Prostate gland (tissue), 2 donors: ENCODE measurements around the gene TSEN2. TPM values are rescaled to one million over a fixed set of nuclear protein-coding genes. Genes with fewer than 3 reads are reported as not detected.

Experiments
- DNase-seq: peaks from one replicate; pipeline ENCODE4 v3.0.0-alpha.2; 2019; ENCODE audit warnings: low spot score
- H3K27ac ChIP-seq, 2 donors: fragments of 200-600 bp; sonication (generic); 2 replicates each; pipeline ENCODE4 v1.5.1; 2017 to 2019
- H3K27me3 ChIP-seq: fragments of 200-600 bp; sonication (generic); replicated peaks from 2 replicates; pipeline ENCODE4 v1.5.1; 2019; ENCODE audit not compliant: insufficient read depth
- H3K36me3 ChIP-seq, 2 donors: fragments of 200-600 bp; sonication (generic); 1 replicate in 1 of 2; 2 replicates in 1 of 2; pipeline versions ENCODE4 v1.5.1 to v1.8.1; 2017 to 2019
- H3K4me1 ChIP-seq: fragments of 200-600 bp; sonication (generic); replicated peaks from 2 replicates; pipeline ENCODE4 v1.5.1; 2019
- H3K4me3 ChIP-seq, 2 donors: fragments of 200-600 bp; sonication (generic); 2 replicates each; pipeline ENCODE4 v1.5.1; 2017 to 2019
- H3K9me3 ChIP-seq: fragments of 200-600 bp; sonication (generic); 2 replicates; pipeline ENCODE4 v1.5.1; 2017
- POLR2A ChIP-seq: fragments of 450-650 bp; IDR thresholded peaks from one replicate; pipeline ENCODE4 v1.6.1; 2016; ENCODE audit warnings: antibody characterized with exemption, mild to moderate bottlenecking
- POLR2AphosphoS5 ChIP-seq: sonication (generic); formaldehyde crosslinking; IDR thresholded peaks from one replicate; pipeline ENCODE4 v1.6.1; 2017; ENCODE audit warnings: antibody characterized with exemption
- WGBS: methylation state at CpG from one replicate; pipeline ENCODE4 v1.1.5; 2018; 5-methylcytosine and 5-hydroxymethylcytosine counted together
- intact Hi-C: fragments of 100-400 bp; cut with DNase I; formaldehyde crosslinking; loops from one replicate; pipeline ENCODE4 v1.14.2; 2022
- total RNA-seq, 2 donors: library from RNA; depleted of rRNA; stranded (reverse); fragments of >200 nt; gene quantifications; one replicate each; pipeline ENCODE4 v1.1.0, GENCODE V29; 2016
- TF ChIP-seq, protein P1 (sequence below), 4 experiments: fragments of 200-600 bp in 2 of 4; fragments of 450-650 bp in 2 of 4; sonication (generic) in 2 of 4; IDR thresholded peaks; 1 replicate in 3 of 4; 2 replicates in 1 of 4; pipeline ENCODE4 v1.5.1; 2016 to 2019; ENCODE audit warnings: antibody characterized with exemption in 4 of 4, mild to moderate bottlenecking in 2 of 4, moderate library complexity in 2 of 4

Gene TSEN2
- total RNA-seq, 2 donors from 2014 or later, result 13.8 to 14.9 TPM

DNA sequence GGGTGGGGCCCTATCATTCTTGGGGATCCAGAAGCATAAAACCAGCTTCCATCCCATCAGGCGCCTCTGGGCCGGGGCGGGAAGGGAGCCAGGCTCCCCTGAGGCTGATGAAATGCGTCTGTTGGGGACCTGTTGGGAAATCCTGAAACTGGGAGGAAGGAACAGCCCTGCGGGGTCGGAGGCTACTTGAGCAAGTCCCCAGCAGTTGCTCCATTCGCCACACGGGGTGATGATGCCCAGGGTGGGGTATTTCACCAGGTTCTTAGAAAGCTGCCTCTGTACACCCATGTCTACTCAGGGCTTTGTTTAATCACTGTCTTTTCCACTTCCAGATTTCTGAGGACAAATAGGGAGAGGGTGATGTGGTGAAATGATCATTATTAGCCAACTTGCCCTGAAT, 25.4 kb upstream of the TSEN2 start:
- Histone ChIP-seq H3K36me3 (no peaks in the 10 kb centered on the region), H3K4me1 (no peaks in the 10 kb centered on the region), H3K27ac (no peak overlapping the region), H3K9me3 (no peaks in the 10 kb centered on the region), H3K27me3 (no peaks in the 10 kb centered on the region), H3K4me3 (no peak overlapping the region)
- DNase-seq, result no peak
- TF ChIP-seq, protein P1, sequence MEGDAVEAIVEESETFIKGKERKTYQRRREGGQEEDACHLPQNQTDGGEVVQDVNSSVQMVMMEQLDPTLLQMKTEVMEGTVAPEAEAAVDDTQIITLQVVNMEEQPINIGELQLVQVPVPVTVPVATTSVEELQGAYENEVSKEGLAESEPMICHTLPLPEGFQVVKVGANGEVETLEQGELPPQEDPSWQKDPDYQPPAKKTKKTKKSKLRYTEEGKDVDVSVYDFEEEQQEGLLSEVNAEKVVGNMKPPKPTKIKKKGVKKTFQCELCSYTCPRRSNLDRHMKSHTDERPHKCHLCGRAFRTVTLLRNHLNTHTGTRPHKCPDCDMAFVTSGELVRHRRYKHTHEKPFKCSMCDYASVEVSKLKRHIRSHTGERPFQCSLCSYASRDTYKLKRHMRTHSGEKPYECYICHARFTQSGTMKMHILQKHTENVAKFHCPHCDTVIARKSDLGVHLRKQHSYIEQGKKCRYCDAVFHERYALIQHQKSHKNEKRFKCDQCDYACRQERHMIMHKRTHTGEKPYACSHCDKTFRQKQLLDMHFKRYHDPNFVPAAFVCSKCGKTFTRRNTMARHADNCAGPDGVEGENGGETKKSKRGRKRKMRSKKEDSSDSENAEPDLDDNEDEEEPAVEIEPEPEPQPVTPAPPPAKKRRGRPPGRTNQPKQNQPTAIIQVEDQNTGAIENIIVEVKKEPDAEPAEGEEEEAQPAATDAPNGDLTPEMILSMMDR (IDR thresholded peaks at IDR 0.05), result no peak
- TF ChIP-seq POLR2A (no peak), POLR2AphosphoS5 (no peak)
- 71% methylated on average over 8 of the region's 8 CpGs for WGBS
- intact Hi-C loops, result no loop called here

DNA sequence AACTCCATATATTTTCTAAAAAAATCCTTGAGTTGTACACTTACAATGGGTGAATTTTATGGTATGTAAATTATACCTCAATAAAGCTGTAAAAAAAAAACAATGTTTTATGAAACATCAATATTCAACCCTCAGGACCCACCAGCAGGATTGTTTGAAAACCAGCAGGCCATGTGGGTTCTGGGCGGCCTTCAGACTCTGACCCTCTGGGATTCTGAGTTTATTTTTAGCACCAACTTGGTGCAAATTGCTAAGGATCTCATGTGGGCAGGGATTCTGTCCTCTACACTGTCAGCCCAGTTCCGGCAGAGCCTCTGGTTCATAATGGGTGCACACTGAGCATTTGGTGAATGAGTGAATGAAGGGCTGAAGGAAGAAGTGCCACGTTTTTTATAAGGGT, 24.2 kb upstream of the TSEN2 start:
- intact Hi-C loops, result no loop called here
- WGBS, result 90% methylated on average over 3 of the region's 3 CpGs

DNA sequence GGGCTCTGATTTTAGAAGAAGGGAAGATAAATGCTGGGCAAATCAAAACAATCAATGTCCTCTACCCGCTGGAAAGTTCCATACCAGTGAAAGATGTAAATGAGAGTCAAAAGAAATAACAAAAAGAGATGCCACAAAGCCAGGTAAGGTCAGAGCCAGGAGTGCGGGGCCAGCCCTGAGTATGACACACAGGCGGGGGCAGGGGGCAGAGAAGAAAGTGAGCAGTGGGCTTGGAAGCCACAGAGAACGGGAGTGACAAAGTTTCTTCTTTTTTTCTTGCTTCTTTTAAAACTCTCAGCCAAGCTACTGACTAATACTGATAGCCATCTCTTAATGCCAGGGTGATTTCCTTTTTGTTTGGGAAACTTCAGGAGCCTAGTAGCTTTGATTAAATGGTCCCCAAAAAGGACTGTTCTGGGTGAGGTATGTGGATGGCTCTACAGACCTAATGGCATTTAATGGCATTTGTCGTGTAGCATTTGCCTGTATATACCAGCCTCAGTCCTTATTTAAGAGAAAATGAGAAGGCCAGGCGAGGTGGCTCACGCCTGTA, 23.1 kb upstream of the TSEN2 start:
- no peak for DNase-seq
- H3K27ac ChIP-seq, result no peak overlapping the region
- no peaks in the 10 kb centered on the region for H3K4me1 ChIP-seq
- H3K9me3 ChIP-seq, result no peaks in the 10 kb centered on the region
- no peaks in the 10 kb centered on the region for H3K36me3 ChIP-seq
- intact Hi-C loops, result no loop called here
- no peaks in the 10 kb centered on the region for H3K27me3 ChIP-seq
- TF ChIP-seq, protein P1 (IDR thresholded peaks at IDR 0.05), result no peak
- TF ChIP-seq POLR2AphosphoS5 (no peak), POLR2A (no peak)
- WGBS, result 85% methylated on average over 7 of the region's 7 CpGs
- no peak overlapping the region for H3K4me3 ChIP-seq

More for the DNA sequence above, 24.2 kb upstream of the TSEN2 start:
- Histone ChIP-seq H3K9me3 (no peaks in the 10 kb centered on the region), H3K36me3 (no peaks in the 10 kb centered on the region), H3K27ac (no peak overlapping the region), H3K4me3 (no peak overlapping the region), H3K4me1 (no peaks in the 10 kb centered on the region), H3K27me3 (no peaks in the 10 kb centered on the region)
- TF ChIP-seq POLR2A (no peak), POLR2AphosphoS5 (no peak)
- TF ChIP-seq, protein P1 (IDR thresholded peaks at IDR 0.05), result no peak
- no peak for DNase-seq

DNA sequence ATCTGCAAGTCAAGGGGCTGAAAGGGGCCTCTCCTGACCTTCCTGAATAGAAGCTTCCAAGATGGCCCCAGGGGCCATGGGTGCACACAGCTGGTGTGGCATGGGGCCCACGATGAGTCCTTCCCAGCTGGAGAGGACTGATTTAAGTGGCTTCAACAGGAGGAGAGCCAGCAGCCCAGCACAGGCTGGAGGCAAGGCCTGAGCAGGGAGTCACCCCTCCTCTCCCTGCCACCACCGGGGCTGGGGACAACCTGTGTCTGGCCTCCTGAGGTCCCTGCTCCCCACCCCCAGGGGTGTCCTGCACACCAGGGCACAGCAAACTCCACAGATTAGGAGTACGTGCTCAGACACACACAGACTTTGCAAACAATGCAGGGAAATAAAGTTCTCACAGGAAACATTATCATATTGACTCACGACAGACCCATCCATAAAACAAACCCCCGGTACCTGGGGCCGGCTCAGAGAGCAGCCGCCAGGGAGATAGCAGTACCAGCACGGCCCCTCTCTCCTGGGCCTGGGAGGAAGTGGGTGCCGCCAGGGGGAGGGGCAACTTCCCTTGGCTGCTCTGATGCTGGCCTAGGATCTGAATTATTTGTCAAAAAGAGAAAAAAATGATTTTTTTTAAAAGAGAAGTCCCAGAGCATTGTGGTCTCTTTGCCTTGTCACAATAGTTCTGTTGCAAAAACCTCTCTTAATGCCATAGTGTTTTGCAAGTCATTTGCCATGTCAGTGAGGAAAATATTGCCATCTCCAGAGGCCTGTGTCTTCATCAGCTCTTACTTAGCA, 21.9 kb upstream of the TSEN2 start:
- 31% methylated on average over 9 of the region's 9 CpGs for WGBS
- Histone ChIP-seq H3K4me3 (no peak overlapping the region), H3K27ac (no peak overlapping the region), H3K4me1 (no peaks in the 10 kb centered on the region), H3K27me3 (no peaks in the 10 kb centered on the region), H3K9me3 (no peaks in the 10 kb centered on the region), H3K36me3 (no peaks in the 10 kb centered on the region)
- intact Hi-C loops, result no loop called here
- no peak for DNase-seq
- TF ChIP-seq POLR2A (no peak), POLR2AphosphoS5 (no peak)
- TF ChIP-seq, protein P1 (IDR thresholded peaks at IDR 0.05), result no peak

DNA sequence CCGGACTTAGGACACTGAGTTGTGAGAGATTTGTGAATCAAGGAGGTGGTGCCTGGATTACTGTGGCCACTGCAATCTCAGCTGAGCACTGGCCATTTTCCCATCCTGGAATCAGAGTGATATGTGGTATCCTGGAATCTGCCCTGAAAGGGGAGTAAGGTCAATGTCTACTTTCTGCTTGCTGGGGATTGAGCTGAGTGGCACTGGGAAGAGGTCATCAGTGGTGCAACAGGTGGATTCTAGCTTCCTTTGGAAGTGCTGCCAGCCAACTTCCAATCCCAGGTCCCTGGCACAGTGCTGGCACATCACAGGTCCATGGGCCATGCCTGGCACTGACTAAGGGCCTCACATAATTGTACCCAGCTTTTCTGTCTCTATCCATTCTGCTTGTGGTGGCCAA, 20.6 kb upstream of the TSEN2 start:
- H3K9me3 ChIP-seq, result no peaks in the 10 kb centered on the region
- H3K27me3 ChIP-seq, result no peaks in the 10 kb centered on the region
- DNase-seq, result no peak
- no peak for TF ChIP-seq POLR2AphosphoS5
- TF ChIP-seq, protein P1 (IDR thresholded peaks at IDR 0.05), result no peak
- TF ChIP-seq POLR2A, result no peak
- intact Hi-C loops, result no loop called here
- 100% methylated on average over 1 of the region's 1 CpG for WGBS
- no peaks in the 10 kb centered on the region for H3K36me3 ChIP-seq
- no peak overlapping the region for H3K27ac ChIP-seq
- H3K4me1 ChIP-seq, result no peaks in the 10 kb centered on the region
- no peak overlapping the region for H3K4me3 ChIP-seq
